Hepatocyte (in vitro differentiated cells): ENCODE results near the gene ENG. TPM values are rescaled to one million over a fixed set of nuclear protein-coding genes. Genes with fewer than 3 reads are reported as not detected.
A peak's percentile ranks its signal among the peaks of the same experiment; 100 is the strongest.
"Not testable (repeated sequence)": the region's sequence is repeated elsewhere in the genome, so short reads cannot be mapped to it uniquely, and the experiment has no call there.

Experiments
- DNase-seq: peaks from one replicate; pipeline ENCODE4 v3.0.0-alpha.2; 2016; ENCODE audit warnings: low spot score
- H2AFZ ChIP-seq: fragments of 200-600 bp; sonication (generic); 2 replicates; pipeline ENCODE4 v1.6.0; 2016; ENCODE audit warnings: antibody characterized with exemption, mild to moderate bottlenecking
- H3K27ac ChIP-seq: fragments of 200-600 bp; sonication (generic); 2 replicates; pipeline ENCODE4 v1.5.1; 2016; ENCODE audit warnings: mild to moderate bottlenecking
- H3K27me3 ChIP-seq: fragments of 200-600 bp; sonication (generic); 2 replicates; pipeline ENCODE4 v1.6.1; 2016
- H3K36me3 ChIP-seq: fragments of 200-600 bp; sonication (generic); replicated peaks from 2 replicates; pipeline ENCODE4 v1.5.1; 2016; ENCODE audit warnings: low read depth; ENCODE audit not compliant: insufficient read depth
- H3K4me1 ChIP-seq: fragments of 200-600 bp; sonication (generic); 2 replicates; pipeline ENCODE4 v1.5.1; 2016; ENCODE audit warnings: mild to moderate bottlenecking, moderate library complexity; ENCODE audit not compliant: insufficient read depth
- H3K4me2 ChIP-seq: fragments of 200-600 bp; sonication (generic); 2 replicates; pipeline ENCODE4 v1.6.0; 2016
- H3K4me3 ChIP-seq: fragments of 200-600 bp; sonication (generic); 2 replicates; pipeline ENCODE4 v1.5.1; 2016; ENCODE audit warnings: mild to moderate bottlenecking
- H3K79me2 ChIP-seq: fragments of 200-600 bp; sonication (generic); 2 replicates; pipeline ENCODE4 v1.6.0; 2017; ENCODE audit warnings: mild to moderate bottlenecking
- H3K9me2 ChIP-seq: fragments of 200-600 bp; sonication (generic); replicated peaks from 2 replicates; pipeline ENCODE4 v1.6.0; 2017; ENCODE audit warnings: mild to moderate bottlenecking; ENCODE audit not compliant: insufficient read depth
- H3K9me3 ChIP-seq: fragments of 200-600 bp; sonication (generic); 2 replicates; pipeline ENCODE4 v1.5.1; 2016; ENCODE audit warnings: low read depth, mild to moderate bottlenecking
- H4K20me1 ChIP-seq: fragments of 200-600 bp; sonication (generic); 2 replicates; pipeline ENCODE4 v1.6.0; 2016; ENCODE audit warnings: mild to moderate bottlenecking; ENCODE audit not compliant: insufficient read depth, poor library complexity, severe bottlenecking
- EZH2 ChIP-seq: fragments of 200-600 bp; sonication (generic); IDR thresholded peaks from 2 replicates; pipeline ENCODE4 v1.6.1; 2016; ENCODE audit warnings: antibody characterized with exemption, mild to moderate bottlenecking, borderline replicate concordance
- EZH2phosphoT487 ChIP-seq: fragments of 200-600 bp; sonication (generic); IDR thresholded peaks from one replicate; pipeline ENCODE4 v1.6.1; 2018; ENCODE audit warnings: antibody characterized with exemption, mild to moderate bottlenecking, low read depth, moderate library complexity; ENCODE audit not compliant: unreplicated experiment, severe bottlenecking
- WGBS: methylation state at CpG from one replicate; pipeline ENCODE4 v1.1.6; 2016; ENCODE audit warnings: low lambda C conversion rate; ENCODE audit errors: missing lambda C conversion rate; 5-methylcytosine and 5-hydroxymethylcytosine counted together
- polyA plus RNA-seq: library from polyadenylated mRNA; unstranded; fragments of >200 nt; fragmentation: Nextera tagmentation; extraction: Ambion mirVana; gene quantifications from 2 replicates; pipeline ENCODE4 v1.2.1, GENCODE V29; 2016
- total RNA-seq: library from RNA; depleted of rRNA; stranded (reverse); fragments of >200 nt; gene quantifications from 2 replicates; pipeline ENCODE4 v1.2.3, GENCODE V29; 2014
- TF ChIP-seq, protein P1 (sequence below): fragments of 200-600 bp; sonication (generic); IDR thresholded peaks from 2 replicates; pipeline ENCODE4 v1.5.1; 2016; ENCODE audit warnings: antibody characterized with exemption, mild to moderate bottlenecking; ENCODE audit not compliant: poor library complexity

ENG gene
- total and polyA plus RNA-seq, 2 experiments from 2014 or later: 6.8 to 21.2 TPM

- Histone ChIP-seq H3K27me3 (no peaks in the 10 kb centered on the region), H3K27ac (peak overlapping the region; percentile 100), H2AFZ (peak overlapping the region; percentile 82), H3K4me1 (peaks cover 8% of the 10 kb centered on the region), H3K36me3 (peaks cover 3% of the 10 kb centered on the region), H4K20me1 (peaks cover 38% of the 10 kb centered on the region), H3K79me2 (peaks cover 42% of the 10 kb centered on the region), H3K4me3 (peak overlapping the region; percentile 100), H3K9me3 (no peaks in the 10 kb centered on the region), H3K9me2 (no peaks in the 10 kb centered on the region), H3K4me2 (peak overlapping the region; percentile 80)
- no peak for TF ChIP-seq EZH2phosphoT487
- TF ChIP-seq, protein P1, sequence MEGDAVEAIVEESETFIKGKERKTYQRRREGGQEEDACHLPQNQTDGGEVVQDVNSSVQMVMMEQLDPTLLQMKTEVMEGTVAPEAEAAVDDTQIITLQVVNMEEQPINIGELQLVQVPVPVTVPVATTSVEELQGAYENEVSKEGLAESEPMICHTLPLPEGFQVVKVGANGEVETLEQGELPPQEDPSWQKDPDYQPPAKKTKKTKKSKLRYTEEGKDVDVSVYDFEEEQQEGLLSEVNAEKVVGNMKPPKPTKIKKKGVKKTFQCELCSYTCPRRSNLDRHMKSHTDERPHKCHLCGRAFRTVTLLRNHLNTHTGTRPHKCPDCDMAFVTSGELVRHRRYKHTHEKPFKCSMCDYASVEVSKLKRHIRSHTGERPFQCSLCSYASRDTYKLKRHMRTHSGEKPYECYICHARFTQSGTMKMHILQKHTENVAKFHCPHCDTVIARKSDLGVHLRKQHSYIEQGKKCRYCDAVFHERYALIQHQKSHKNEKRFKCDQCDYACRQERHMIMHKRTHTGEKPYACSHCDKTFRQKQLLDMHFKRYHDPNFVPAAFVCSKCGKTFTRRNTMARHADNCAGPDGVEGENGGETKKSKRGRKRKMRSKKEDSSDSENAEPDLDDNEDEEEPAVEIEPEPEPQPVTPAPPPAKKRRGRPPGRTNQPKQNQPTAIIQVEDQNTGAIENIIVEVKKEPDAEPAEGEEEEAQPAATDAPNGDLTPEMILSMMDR: peak; percentile 96
- WGBS: 1% methylated on average over 37 of the region's 123 CpGs
- DNase-seq: peak; percentile 91
Measured at GRCh38 chr9:127785023-127785932, 69.2 kb downstream of the ENG start.

- Histone ChIP-seq H3K27me3 (no peaks in the 10 kb centered on the region), H3K4me2 (no peak overlapping the region), H3K9me3 (no peaks in the 10 kb centered on the region), H3K4me3 (no peak overlapping the region), H2AFZ (no peak overlapping the region), H3K4me1 (peaks cover 8% of the 10 kb centered on the region), H4K20me1 (peaks cover 22% of the 10 kb centered on the region), H3K9me2 (no peaks in the 10 kb centered on the region), H3K79me2 (peaks cover 23% of the 10 kb centered on the region), H3K27ac (no peak overlapping the region), H3K36me3 (peaks cover 3% of the 10 kb centered on the region)
- no peak for DNase-seq
- TF ChIP-seq EZH2 (no peak), EZH2phosphoT487 (no peak)
- TF ChIP-seq, protein P1: no peak
- WGBS: 89% methylated on average over 20 of the region's 20 CpGs
Measured at GRCh38 chr9:127783111-127784008, 71.1 kb downstream of the ENG start.

DNA sequence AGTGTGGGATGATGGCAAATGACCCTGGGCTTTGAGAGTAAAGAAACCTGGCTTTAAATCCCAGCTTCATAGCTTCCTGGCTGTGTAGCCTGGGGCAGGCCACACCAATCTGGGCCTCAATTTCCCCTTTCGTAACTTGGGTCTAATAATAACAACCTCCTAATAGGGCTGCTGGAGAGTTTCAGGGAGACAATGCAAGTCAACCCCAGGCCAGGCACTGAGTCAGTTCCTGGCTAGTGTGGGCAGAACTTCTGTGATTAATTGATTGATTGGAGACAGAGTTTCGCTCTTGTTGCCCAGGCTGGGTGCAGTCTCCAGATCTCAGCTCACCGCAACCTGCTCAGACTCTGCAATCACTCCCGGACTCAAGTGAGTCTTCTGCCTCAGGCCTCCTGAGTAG lies 72.7 kb downstream of the ENG start:
- peaks cover 6% of the 10 kb centered on the region for H4K20me1 ChIP-seq

DNA sequence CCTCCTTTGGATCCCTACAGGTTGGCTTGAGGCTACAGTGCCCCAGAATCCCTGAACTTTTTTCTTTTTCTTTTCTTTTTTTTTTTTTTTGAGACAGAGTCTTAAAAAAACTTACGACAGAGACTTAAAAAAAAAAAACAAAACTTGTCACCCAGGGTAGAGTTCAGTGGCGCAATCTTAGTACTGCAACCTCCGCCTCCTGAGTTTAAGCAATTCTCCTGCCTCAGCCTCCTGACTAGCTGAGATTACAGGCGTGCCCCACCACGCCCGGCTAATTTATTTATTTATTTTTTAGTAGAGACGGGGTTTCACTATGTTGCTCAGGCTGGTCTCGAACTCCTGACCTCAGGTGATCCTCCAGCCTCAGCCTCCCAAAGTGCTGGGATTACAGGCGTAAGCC lies 73.5 kb downstream of the ENG start:
- H3K9me2 ChIP-seq, H3K36me3 ChIP-seq, H4K20me1 ChIP-seq, H3K27ac ChIP-seq, H3K27me3 ChIP-seq, H2AFZ ChIP-seq, H3K4me3 ChIP-seq, H3K4me2 ChIP-seq, H3K79me2 ChIP-seq, H3K4me1 ChIP-seq, DNase-seq, H3K9me3 ChIP-seq: not testable (repeated sequence)
- WGBS: 88% methylated on average over 9 of the region's 9 CpGs

More for the DNA sequence above, 72.7 kb downstream of the ENG start:
- Histone ChIP-seq H3K36me3 (no peaks in the 10 kb centered on the region), H3K4me2 (no peak overlapping the region), H2AFZ (no peak overlapping the region), H3K27me3 (no peaks in the 10 kb centered on the region), H3K4me1 (peaks cover under 1% of the 10 kb centered on the region), H3K9me2 (no peaks in the 10 kb centered on the region), H3K4me3 (no peak overlapping the region), H3K9me3 (no peaks in the 10 kb centered on the region), H3K79me2 (peaks cover 7% of the 10 kb centered on the region), H3K27ac (no peak overlapping the region)
- DNase-seq: no peak
- 81% methylated on average over 4 of the region's 4 CpGs for WGBS
- TF ChIP-seq EZH2: no peak
- TF ChIP-seq, protein P1: no peak
- TF ChIP-seq EZH2phosphoT487: no peak
